Stimulated activated naive CD4-positive, alpha-beta T cell treated with Interleukin-2 at 50 U/mL for 16 hours (primary cell): ENCODE data around the gene HBA2.
"Not testable (repeated sequence)": the region's sequence is repeated elsewhere in the genome, so short reads cannot be mapped to it uniquely, and the experiment has no call there.

Experiments
- DNase-seq: peaks from one replicate; lab custom pipeline; 2025; lab: John Stamatoyannopoulos, UW

Gene HBA2

DNA sequence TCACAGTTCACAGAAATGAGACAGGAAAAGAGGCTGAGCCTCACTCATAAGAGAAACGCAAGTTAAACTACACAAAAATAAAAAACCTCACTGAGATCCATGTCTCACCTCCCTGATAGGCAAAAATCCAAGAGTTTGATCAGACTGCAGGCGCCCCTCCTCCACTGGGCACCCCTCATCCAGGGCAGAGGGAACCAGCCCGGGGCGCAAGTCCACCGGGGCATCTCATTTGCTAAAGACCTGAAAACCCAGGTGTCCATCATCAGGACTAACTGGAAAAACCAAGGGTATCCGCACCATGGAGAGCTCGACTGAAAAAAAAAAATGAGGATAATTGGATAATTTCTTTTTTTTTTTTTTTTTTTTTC, 17.7 kb upstream of the HBA2 start:
- DNase-seq, result no peak

- no peak for DNase-seq
These were observed 13.4 kb upstream of the HBA2 start for GRCh38 chr16:159136-159849.

GRCh38 chr16:160242-160641, 12.4 kb upstream of the HBA2 start:
- not testable (repeated sequence) for DNase-seq

- DNase-seq, result no peak
These were observed 11.9 kb upstream of the HBA2 start for GRCh38 chr16:160691-161190.

- no peak for DNase-seq
These were observed 10.2 kb upstream of the HBA2 start for GRCh38 chr16:162271-162991.

DNA sequence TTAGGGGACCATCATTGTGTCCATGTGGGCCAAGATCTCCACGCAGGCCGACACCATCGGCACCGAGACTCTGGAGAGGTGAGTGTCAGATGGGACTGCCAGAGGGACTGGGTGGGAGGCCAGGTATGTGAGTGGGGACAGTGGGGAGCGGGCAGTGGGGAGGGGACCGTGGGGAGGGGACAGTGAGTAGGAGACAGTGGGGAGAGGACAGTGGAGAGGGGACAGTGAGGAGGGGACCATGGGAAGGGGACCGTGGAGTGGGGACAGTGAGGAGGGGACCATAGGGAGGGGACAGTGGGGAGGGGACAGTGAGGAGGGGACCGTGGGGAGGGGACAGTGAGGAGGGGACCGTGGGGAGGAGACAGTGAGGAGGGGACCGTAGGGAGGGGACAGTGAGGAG, 9.5 kb upstream of the HBA2 start:
- DNase-seq, result not testable (repeated sequence)

- DNase-seq, result not testable (repeated sequence)
These were observed 9.0 kb upstream of the HBA2 start for GRCh38 chr16:163696-164095.

DNA sequence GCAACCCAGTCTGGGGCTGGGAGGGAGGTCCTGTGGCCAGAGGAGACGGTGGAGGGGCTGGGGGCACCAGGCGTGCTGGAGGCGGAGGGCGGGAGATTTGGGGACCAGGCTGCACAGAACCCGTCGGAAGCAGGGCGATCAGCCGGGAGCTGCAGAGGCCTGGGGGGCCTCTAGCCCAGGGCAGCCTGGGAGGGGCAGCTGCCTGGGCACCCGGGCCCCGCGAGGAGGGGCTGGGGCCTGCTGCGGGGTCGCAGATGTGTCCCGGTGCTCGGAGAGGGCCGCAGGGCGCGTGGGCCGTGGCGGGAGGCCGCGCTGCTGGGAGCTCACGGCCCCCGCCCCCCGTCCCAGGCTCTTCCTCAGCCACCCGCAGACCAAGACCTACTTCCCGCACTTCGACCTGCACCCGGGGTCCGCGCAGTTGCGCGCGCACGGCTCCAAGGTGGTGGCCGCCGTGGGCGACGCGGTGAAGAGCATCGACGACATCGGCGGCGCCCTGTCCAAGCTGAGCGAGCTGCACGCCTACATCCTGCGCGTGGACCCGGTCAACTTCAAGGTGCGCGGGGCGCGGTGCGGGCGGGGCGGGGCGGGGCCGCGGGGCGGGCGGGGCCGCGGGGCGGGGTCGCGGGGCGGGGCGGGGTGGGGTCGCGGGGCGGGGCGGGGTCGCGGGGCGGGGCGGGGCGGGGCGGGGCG, 8.4 kb upstream of the HBA2 start:
- not testable (repeated sequence) for DNase-seq

DNA sequence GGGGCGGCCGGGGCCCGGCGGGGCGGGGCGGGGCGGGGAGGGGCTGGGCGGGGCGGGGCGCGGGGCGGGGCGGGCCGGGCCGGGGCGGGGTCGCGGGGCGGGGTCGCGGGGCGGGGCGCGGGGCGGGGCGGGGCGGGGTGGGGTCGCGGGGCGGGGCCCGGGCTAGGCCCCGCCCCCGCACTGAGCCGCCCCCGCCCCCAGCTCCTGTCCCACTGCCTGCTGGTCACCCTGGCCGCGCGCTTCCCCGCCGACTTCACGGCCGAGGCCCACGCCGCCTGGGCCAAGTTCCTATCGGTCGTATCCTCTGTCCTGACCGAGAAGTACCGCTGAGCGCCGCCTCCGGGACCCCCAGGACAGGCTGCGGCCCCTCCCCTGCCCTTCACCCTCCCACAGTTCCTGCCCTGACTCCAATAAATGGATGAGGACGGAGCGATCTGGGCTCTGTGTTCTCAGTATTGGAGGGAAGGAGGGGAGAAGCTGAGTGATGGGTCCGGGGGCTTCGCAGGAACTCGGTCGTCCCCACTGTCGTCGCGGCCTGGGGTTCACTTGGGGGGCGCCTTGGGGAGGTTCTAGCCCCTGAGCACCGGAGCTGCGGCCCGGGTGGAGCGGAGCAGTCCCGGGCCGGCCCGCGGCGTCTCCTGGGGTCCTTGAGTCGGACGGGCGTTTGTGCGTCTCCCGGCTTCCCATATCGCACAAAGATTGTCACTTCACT, 7.7 kb upstream of the HBA2 start:
- DNase-seq, result no peak

- no peak for DNase-seq
These were observed 6.9 kb upstream of the HBA2 start, which contains the start of gene HBM for GRCh38 chr16:165539-166374. Gene HBM, plus strand, starts transcription at chr16:165978. Its CDS starts 20 bp downstream, at chr16:165998.

GRCh38 chr16:166375-167121, 6.1 kb upstream of the HBA2 start:
- DNase-seq, result no peak

DNA sequence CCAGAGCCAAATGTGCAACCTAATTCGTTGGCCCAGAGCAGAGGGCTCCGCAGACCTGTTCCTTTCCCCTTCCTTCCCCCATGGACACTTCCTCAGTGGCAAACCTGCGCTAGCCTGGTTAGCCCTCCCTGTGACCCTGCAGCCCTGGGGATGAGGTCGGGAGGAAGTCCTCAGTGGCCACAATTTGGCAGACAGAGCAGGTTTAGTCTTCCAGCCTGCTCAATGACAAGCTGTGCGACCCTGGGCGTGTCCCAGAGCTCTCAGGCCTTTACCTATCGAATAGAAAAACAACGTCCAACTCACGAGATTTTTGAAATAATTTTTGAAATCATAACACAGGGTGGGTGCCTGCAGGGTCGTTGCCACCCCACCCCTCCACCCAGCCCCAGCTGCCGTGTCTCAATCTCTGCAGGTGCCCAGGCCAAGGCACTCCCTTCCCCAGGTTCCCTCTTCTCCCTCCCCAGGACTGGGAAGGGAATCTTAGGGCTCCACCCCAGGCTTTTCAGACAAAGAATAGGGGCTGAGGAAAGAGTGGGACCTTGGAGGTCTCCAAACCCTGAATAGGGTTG, 5.5 kb upstream of the HBA2 start:
- DNase-seq, result no peak

DNA sequence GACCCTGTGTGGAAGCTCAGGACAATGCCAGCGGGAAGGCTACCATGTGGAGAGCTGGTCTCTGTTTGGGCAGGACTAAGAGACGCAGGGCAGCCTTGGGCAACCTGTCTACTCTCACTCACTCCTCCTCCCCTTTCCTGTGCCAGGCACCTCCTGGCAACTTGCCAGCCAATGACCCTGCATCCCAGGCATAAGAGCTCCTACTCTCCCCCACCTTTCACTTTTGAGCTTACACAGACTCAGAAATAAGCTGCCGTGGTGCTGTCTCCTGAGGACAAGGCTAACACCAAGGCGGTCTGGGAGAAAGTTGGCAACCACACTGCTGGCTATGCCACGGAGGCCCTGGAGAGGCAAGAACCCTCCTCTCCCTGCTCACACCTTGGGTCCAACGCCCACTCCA, 4.3 kb upstream of the HBA2 start:
- DNase-seq, result no peak

- DNase-seq, result no peak
These were observed 3.7 kb upstream of the HBA2 start for GRCh38 chr16:169014-169413.

DNA sequence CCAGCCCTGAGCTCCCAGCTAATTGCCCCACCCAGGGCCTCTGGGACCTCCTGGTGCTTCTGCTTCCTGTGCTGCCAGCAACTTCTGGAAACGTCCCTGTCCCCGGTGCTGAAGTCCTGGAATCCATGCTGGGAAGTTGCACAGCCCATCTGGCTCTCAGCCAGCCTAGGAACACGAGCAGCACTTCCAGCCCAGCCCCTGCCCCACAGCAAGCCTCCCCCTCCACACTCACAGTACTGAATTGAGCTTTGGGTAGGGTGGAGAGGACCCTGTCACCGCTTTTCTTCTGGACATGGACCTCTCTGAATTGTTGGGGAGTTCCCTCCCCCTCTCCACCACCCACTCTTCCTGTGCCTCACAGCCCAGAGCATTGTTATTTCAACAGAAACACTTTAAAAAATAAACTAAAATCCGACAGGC, 2.6 kb upstream of the HBA2 start:
- DNase-seq, result not testable (repeated sequence)

GRCh38 chr16:170788-171187, 1.9 kb upstream of the HBA2 start:
- DNase-seq, result no peak

- DNase-seq, result not testable (repeated sequence)
These were observed 657 bp downstream of the HBA2 start for GRCh38 chr16:173211-173854.

- DNase-seq, result not testable (repeated sequence)
These were observed 1.5 kb downstream of the HBA2 start for GRCh38 chr16:173928-174769.
